Panc1 (cell line): ENCODE results near the gene SPEM1. TPM values are rescaled to one million over a fixed set of nuclear protein-coding genes. Genes with fewer than 3 reads are reported as not detected.

Experiments
- ATAC-seq: fragments of 200-7000 bp; cut with Tn5 transposase; 2 replicates; pipeline ENCODE4 v1.9.1; 2020; ENCODE audit warnings: mild to moderate bottlenecking, moderate library complexity
- BruUV-seq: library from RNA; stranded (reverse); fragments of 400-500 nt; replicated peaks from 2 replicates; lab custom pipeline; 2021; lab: Mats Ljungman, UMichigan
- CTCF ChIA-PET: fragments of 300-600 bp; sonication (Branson Sonifier 250); formaldehyde crosslinking; loops from one replicate; lab custom pipeline; 2022; ENCODE audit warnings: antibody characterized with exemption; lab: Charles Lee
- POLR2A ChIA-PET: fragments of 300-600 bp; sonication (Branson Sonifier 250); formaldehyde crosslinking; loops from one replicate; lab custom pipeline; 2022; ENCODE audit warnings: antibody characterized with exemption; lab: Charles Lee
- DNase-seq: peaks from one replicate; pipeline ENCODE4 v3.0.0-alpha.2; 2010; ENCODE audit warnings: low read depth, low spot score
- H3K27ac ChIP-seq: 2 replicates; pipeline ENCODE4 v1.5.1; 2011; ENCODE audit warnings: mild to moderate bottlenecking, low read length, inconsistent platforms
- H3K27me3 ChIP-seq: fragments of 200-500 bp; sonication (Bioruptor generic); 2 replicates; pipeline ENCODE4 v1.6.0; 2014; ENCODE audit warnings: low read length, inconsistent platforms; ENCODE audit not compliant: control insufficient read depth, insufficient read depth
- H3K36me3 ChIP-seq: fragments of 200-500 bp; sonication (Bioruptor generic); 2 replicates; pipeline ENCODE4 v1.5.1; 2014; ENCODE audit warnings: inconsistent platforms, mild to moderate bottlenecking, low read length, moderate library complexity; ENCODE audit not compliant: control insufficient read depth, insufficient read depth
- H3K4me1 ChIP-seq: 2 replicates; pipeline ENCODE4 v1.5.1; 2011; ENCODE audit warnings: inconsistent platforms, mild to moderate bottlenecking, low read length, moderate library complexity; ENCODE audit not compliant: control insufficient read depth, insufficient read depth
- H3K4me3 ChIP-seq, 2 experiments: 2 replicates each; pipeline ENCODE4 v1.5.1; 2011 to 2012; ENCODE audit warnings: low read depth in 2 of 2, low read length in 2 of 2, mild to moderate bottlenecking in 2 of 2, inconsistent platforms in 1 of 2, moderate library complexity in 1 of 2
- H3K9me3 ChIP-seq: fragments of 200-500 bp; sonication (Bioruptor generic); 2 replicates; pipeline ENCODE4 v1.5.1; 2014; ENCODE audit warnings: low read depth, mild to moderate bottlenecking, inconsistent platforms, low read length, moderate library complexity; ENCODE audit not compliant: control insufficient read depth, insufficient read depth
- CTCF ChIP-seq: fragments of 450-650 bp; IDR thresholded peaks from 2 replicates; pipeline ENCODE4 v1.5.1; 2017; ENCODE audit warnings: mild to moderate bottlenecking
- POLR2AphosphoS5 ChIP-seq: IDR thresholded peaks from 2 replicates; pipeline ENCODE4 v1.6.1; 2012; ENCODE audit warnings: mild to moderate bottlenecking, low read depth, low read length, moderate library complexity
- SIN3A ChIP-seq: IDR thresholded peaks from 2 replicates; pipeline ENCODE4 v1.6.1; 2012; ENCODE audit warnings: low read depth, mild to moderate bottlenecking, low read length, moderate library complexity, borderline replicate concordance; ENCODE audit not compliant: insufficient read depth
- TCF7L2 ChIP-seq: IDR thresholded peaks from 2 replicates; pipeline ENCODE4 v1.6.1; 2011; ENCODE audit warnings: mild to moderate bottlenecking, low read depth, low read length, inconsistent platforms
- in situ Hi-C: cut with HindIII; loops from 2 replicates; pipeline ENCODE4 v1.10.0; 2016; ENCODE audit warnings: low sequenced_read_pairs, low pct_unique_long_range_greater_than_20kb
- intact Hi-C: fragments of 100-400 bp; cut with micrococcal nuclease; formaldehyde crosslinking; loops from one replicate; pipeline ENCODE4 v1.10.0; 2022; ENCODE audit not compliant: unreplicated experiment
- total RNA-seq: library from RNA; stranded (reverse); gene quantifications from one replicate; pipeline ENCODE4 v1.2.1, GENCODE V29; 2021; ENCODE audit not compliant: unreplicated experiment
- TF ChIP-seq, protein P1 (sequence below), 2 experiments: IDR thresholded peaks; 2 replicates each; pipeline ENCODE4 v1.6.1; 2011 to 2012; ENCODE audit warnings: low read depth in 2 of 2, control low read depth in 1 of 2, low read length in 1 of 2, mild to moderate bottlenecking in 1 of 2, moderate library complexity in 1 of 2; ENCODE audit not compliant: insufficient read depth in 1 of 2

The SPEM1 gene
- total RNA-seq, 1 experiment from 2014 or later: not detected

DNA sequence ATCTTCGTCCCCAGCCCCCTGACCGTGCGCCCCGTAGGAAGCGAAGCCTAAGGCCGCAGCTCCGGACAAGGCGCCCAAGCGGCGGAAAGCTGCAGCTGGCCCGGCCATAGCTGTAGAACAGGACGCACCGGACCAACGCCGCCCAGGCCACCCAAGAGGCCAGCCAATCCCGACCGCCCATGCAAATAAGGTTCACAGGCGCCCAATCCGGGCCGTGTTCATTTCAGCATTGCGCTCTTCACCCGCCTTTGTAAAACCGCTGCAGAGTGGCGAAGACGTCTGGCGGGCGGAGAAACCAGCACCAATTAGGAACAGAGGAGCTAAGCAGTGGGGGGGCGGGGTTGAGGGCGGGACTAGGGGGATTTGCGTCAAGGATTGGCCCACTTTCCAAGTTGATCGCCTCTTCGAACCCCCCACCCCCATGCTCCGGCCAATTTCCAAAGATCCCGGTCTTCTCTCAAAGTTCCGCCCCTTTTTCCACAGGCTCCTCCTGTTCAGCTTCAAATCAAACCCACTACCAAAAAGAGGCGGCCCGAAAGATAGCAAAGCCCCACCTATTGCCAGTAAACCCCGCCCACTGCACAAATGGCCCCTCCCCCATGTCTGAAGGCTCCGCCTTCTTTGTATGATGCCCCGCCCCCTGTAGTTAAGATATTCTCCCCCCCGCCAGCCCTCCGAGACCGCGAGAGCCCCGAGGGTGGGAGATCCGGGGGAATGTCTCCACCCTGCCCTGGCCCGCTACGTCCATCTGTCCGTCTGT is 16.0 kb upstream of the SPEM1 start, which contains the start of gene TMEM256:
TSS of gene TMEM256 (minus strand) at position 121 of the 760 bp plus-strand sequence. CDS start at position 108, 13 bp downstream.
- peak; percentile 96 for ATAC-seq
- CTCF ChIA-PET: interaction anchor here (0.7 kb wide), 2 partner anchors 48 to 148 kb away, joined by 4 to 5 read pairs; no protein-coding TSS in a partner anchor
- no TSS peak for BruUV-seq
- in situ Hi-C loops: no loop called here
- POLR2A ChIA-PET: interaction anchor here (0.6 to 1.6 kb wide), 4 partner anchors 31 to 1963 kb away, joined by 3 to 9 read pairs (median 4); partner anchors contain the start of genes POLR2A and TMEM102
- Histone ChIP-seq H3K36me3 (no peaks in the 10 kb centered on the region), H3K27me3 (no peaks in the 10 kb centered on the region), H3K4me1 (peaks cover 3% of the 10 kb centered on the region), H3K4me3 (peak within 1 kb of the TSS; percentile 61 to 63), H3K27ac (peak within 1 kb of the TSS; percentile 76), H3K9me3 (no peaks in the 10 kb centered on the region)
- DNase-seq: peak; percentile 96
- TF ChIP-seq POLR2AphosphoS5 (peak; percentile 65), SIN3A (0 out of 2 replicates have a peak, but pooled peaks have one; percentile 21), TCF7L2 (no peak)
- intact Hi-C loops: no loop called here

GRCh38 chr17:7404737-7405349 is 15.3 kb upstream of the SPEM1 start:
- TF ChIP-seq TCF7L2 (no peak), CTCF (no peak), SIN3A (no peak), POLR2AphosphoS5 (no peak)
- TF ChIP-seq, protein P1, sequence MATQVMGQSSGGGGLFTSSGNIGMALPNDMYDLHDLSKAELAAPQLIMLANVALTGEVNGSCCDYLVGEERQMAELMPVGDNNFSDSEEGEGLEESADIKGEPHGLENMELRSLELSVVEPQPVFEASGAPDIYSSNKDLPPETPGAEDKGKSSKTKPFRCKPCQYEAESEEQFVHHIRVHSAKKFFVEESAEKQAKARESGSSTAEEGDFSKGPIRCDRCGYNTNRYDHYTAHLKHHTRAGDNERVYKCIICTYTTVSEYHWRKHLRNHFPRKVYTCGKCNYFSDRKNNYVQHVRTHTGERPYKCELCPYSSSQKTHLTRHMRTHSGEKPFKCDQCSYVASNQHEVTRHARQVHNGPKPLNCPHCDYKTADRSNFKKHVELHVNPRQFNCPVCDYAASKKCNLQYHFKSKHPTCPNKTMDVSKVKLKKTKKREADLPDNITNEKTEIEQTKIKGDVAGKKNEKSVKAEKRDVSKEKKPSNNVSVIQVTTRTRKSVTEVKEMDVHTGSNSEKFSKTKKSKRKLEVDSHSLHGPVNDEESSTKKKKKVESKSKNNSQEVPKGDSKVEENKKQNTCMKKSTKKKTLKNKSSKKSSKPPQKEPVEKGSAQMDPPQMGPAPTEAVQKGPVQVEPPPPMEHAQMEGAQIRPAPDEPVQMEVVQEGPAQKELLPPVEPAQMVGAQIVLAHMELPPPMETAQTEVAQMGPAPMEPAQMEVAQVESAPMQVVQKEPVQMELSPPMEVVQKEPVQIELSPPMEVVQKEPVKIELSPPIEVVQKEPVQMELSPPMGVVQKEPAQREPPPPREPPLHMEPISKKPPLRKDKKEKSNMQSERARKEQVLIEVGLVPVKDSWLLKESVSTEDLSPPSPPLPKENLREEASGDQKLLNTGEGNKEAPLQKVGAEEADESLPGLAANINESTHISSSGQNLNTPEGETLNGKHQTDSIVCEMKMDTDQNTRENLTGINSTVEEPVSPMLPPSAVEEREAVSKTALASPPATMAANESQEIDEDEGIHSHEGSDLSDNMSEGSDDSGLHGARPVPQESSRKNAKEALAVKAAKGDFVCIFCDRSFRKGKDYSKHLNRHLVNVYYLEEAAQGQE (IDR thresholded peaks at IDR 0.05; ENCODE audit: insufficient read depth in 1 of 2, low read depth in 2 of 2, low read length in 1 of 2): no peak
- no TSS peak for BruUV-seq
- Histone ChIP-seq H3K4me1 (peaks cover 3% of the 10 kb centered on the region), H3K27me3 (no peaks in the 10 kb centered on the region), H3K27ac (peak overlapping the region; percentile 57), H3K9me3 (no peaks in the 10 kb centered on the region), H3K4me3 (peak overlapping the region; percentile 61 to 63), H3K36me3 (no peaks in the 10 kb centered on the region)
- in situ Hi-C loops (no loop called here), intact Hi-C loops (no loop called here)
- peak; percentile 38 for ATAC-seq
- no peak for DNase-seq
- CTCF ChIA-PET: interaction anchor here (0.7 kb wide), 1 partner anchor 49 kb away, joined by 4 read pairs; no protein-coding TSS in a partner anchor
- POLR2A ChIA-PET: interaction anchor here (0.6 to 0.8 kb wide), 2 partner anchors 80 to 1964 kb away, joined by 3 read pairs; partner anchors contain the start of gene POLR2A
